Nephron progenitor cell (in vitro differentiated cells): ENCODE measurements around the gene DHCR7.

Experiments used
- DNase-seq: peaks from one replicate; pipeline ENCODE4 v3.0.0; 2021
- H3K27ac Mint-ChIP-seq: 2 replicates; pipeline ENCODE4 v1.8.0; 2021; ENCODE audit warnings: mild to moderate bottlenecking, moderate library complexity, mixed read lengths
- H3K27me3 Mint-ChIP-seq: 2 replicates; pipeline ENCODE4 v1.8.0; 2021; ENCODE audit warnings: mild to moderate bottlenecking, low read depth, mixed read lengths; ENCODE audit not compliant: poor library complexity
- H3K36me3 Mint-ChIP-seq: 2 replicates; pipeline ENCODE4 v1.8.0; 2021; ENCODE audit warnings: low read depth, mixed read lengths
- H3K4me1 Mint-ChIP-seq: 2 replicates; pipeline ENCODE4 v1.8.0; 2021; ENCODE audit warnings: mixed read lengths
- H3K4me3 Mint-ChIP-seq: 2 replicates; pipeline ENCODE4 v1.8.0; 2021; ENCODE audit warnings: mild to moderate bottlenecking, moderate library complexity, mixed read lengths
- H3K9me3 Mint-ChIP-seq: 2 replicates; pipeline ENCODE4 v1.8.0; 2021; ENCODE audit warnings: mild to moderate bottlenecking, moderate library complexity, mixed read lengths
- CTCF ChIP-seq: fragments of 200-600 bp; sonication (generic); IDR thresholded peaks from 2 replicates; pipeline ENCODE4 v1.5.0; 2021; ENCODE audit warnings: antibody characterized with exemption

Gene DHCR7

GRCh38 chr11:71388637-71389235 is 59.5 kb downstream of the DHCR7 start:
- Mint-ChIP-seq H3K27ac (no peak overlapping the region), H3K36me3 (no peaks in the 10 kb centered on the region), H3K27me3 (peaks cover 73% of the 10 kb centered on the region), H3K4me3 (no peak overlapping the region), H3K9me3 (peaks cover 27% of the 10 kb centered on the region), H3K4me1 (no peaks in the 10 kb centered on the region)
- no peak for TF ChIP-seq CTCF
- no peak for DNase-seq

GRCh38 chr11:71387784-71388636 is 60.2 kb downstream of the DHCR7 start:
- Mint-ChIP-seq H3K27ac (no peak overlapping the region), H3K9me3 (peaks cover 27% of the 10 kb centered on the region), H3K36me3 (no peaks in the 10 kb centered on the region), H3K27me3 (peaks cover 66% of the 10 kb centered on the region), H3K4me3 (no peak overlapping the region), H3K4me1 (no peaks in the 10 kb centered on the region)
- TF ChIP-seq CTCF: no peak
- no peak for DNase-seq

- no peak overlapping the region for H3K4me3 Mint-ChIP-seq
- H3K36me3 Mint-ChIP-seq: no peaks in the 10 kb centered on the region
- H3K27ac Mint-ChIP-seq: no peak overlapping the region
- peaks cover 30% of the 10 kb centered on the region for H3K9me3 Mint-ChIP-seq
- peaks cover 61% of the 10 kb centered on the region for H3K27me3 Mint-ChIP-seq
- no peak for DNase-seq
- H3K4me1 Mint-ChIP-seq: no peaks in the 10 kb centered on the region
- no peak for TF ChIP-seq CTCF
Observed at GRCh38 chr11:71387200-71387599, 61.0 kb downstream of the DHCR7 start.

DNA sequence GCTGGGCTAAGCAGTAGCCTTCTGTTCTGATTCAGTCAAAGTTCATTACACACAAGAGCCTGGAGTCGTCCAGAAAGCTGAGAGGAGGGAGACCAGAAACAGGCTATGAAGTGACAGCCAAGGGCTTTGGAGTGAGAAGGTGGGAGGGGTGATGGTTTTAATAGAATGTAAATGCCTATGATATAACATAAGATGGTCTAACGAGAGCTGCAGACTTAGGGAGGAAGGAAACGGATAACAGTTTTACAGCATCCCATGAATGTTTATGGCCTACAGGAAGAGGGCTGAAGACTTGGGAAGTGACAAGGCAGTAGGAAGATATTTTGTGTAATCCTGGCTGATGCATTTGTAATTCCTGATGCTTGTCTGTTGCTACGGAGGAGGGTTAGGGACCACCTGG is 62.0 kb downstream of the DHCR7 start:
- Mint-ChIP-seq H3K27ac (no peak overlapping the region), H3K9me3 (peaks cover 40% of the 10 kb centered on the region), H3K27me3 (peaks cover 58% of the 10 kb centered on the region), H3K36me3 (no peaks in the 10 kb centered on the region), H3K4me1 (no peaks in the 10 kb centered on the region), H3K4me3 (no peak overlapping the region)
- no peak for DNase-seq
- no peak for TF ChIP-seq CTCF

- Mint-ChIP-seq H3K27me3 (peaks cover 51% of the 10 kb centered on the region), H3K27ac (no peak overlapping the region), H3K4me1 (no peaks in the 10 kb centered on the region), H3K36me3 (no peaks in the 10 kb centered on the region), H3K4me3 (no peak overlapping the region), H3K9me3 (peaks cover 45% of the 10 kb centered on the region)
- DNase-seq: no peak
- TF ChIP-seq CTCF: no peak
Observed at GRCh38 chr11:71385091-71385490, 63.1 kb downstream of the DHCR7 start.
